ENCODE data around the gene MRTFA. TPM values are rescaled to one million over a fixed set of nuclear protein-coding genes. Genes with fewer than 3 reads are reported as not detected.
"Not testable (repeated sequence)": the region's sequence is repeated elsewhere in the genome, so short reads cannot be mapped to it uniquely, and the experiment has no call there.

Gene MRTFA
- polyA plus RNA-seq, 1 of the 3 experiments (the other 2 are of a cell fraction) = 5.8 TPM

GRCh38 chr22:40381461-40381860 lies 255.1 kb downstream of the MRTFA start:
- H3K27me3 ChIP-seq (ENCODE audit: insufficient read depth) = no peaks in the 10 kb centered on the region
- peaks cover 0 to 4% of the 10 kb centered on the region in 2 experiments; a peak in 2 of 4 replicates for H3K4me1 ChIP-seq (ENCODE audit: control insufficient read depth in 1 of 2, insufficient read depth in 2 of 2, low read depth in 1 of 2, low read length in 1 of 2)
- H3K9me2 ChIP-seq = no peaks in the 10 kb centered on the region
- no peak overlapping the region for H3K27ac ChIP-seq (ENCODE audit: low read depth in 2 of 2, low read length in 1 of 2)
- ChIA-PET POLR2A (no interaction called here), CTCF (interaction anchor here (1.3 kb wide), 1 partner anchor 9 kb away, joined by 3 read pairs; no protein-coding TSS in a partner anchor)
- WGBS (ENCODE audit: low lambda C conversion rate) = 97% methylated on average over 3 of the region's 3 CpGs
- no peaks in the 10 kb centered on the region for H3F3A ChIP-seq (replicated peaks; ENCODE audit: insufficient read depth)
- H3K36me3 ChIP-seq (replicated peaks in 1 of 2; ENCODE audit: control insufficient read depth in 1 of 2, insufficient read depth in 2 of 2, low read length in 1 of 2) = no peaks in the 10 kb centered on the region
- no peaks in the 10 kb centered on the region for H4K20me1 ChIP-seq (ENCODE audit: insufficient read depth)
- no peak for DNase-seq
- H3K4me3 ChIP-seq (ENCODE audit: low read depth in 2 of 2, low read length in 1 of 2) = no peak overlapping the region
- peaks cover 6% of the 10 kb centered on the region; the same call in 1 of the 2 replicates for H3K79me2 ChIP-seq (ENCODE audit: insufficient read depth)
- no peak overlapping the region for H2AFZ ChIP-seq (ENCODE audit: low read depth)
- no peak overlapping the region for H3K9ac ChIP-seq
- H3K9me3 ChIP-seq = no peaks in the 10 kb centered on the region
- TF ChIP-seq SIN3A (IDR thresholded peaks at IDR 0.05; ENCODE audit: borderline replicate concordance, low read depth, low read length) = no peak
- TF ChIP-seq, protein P1, sequence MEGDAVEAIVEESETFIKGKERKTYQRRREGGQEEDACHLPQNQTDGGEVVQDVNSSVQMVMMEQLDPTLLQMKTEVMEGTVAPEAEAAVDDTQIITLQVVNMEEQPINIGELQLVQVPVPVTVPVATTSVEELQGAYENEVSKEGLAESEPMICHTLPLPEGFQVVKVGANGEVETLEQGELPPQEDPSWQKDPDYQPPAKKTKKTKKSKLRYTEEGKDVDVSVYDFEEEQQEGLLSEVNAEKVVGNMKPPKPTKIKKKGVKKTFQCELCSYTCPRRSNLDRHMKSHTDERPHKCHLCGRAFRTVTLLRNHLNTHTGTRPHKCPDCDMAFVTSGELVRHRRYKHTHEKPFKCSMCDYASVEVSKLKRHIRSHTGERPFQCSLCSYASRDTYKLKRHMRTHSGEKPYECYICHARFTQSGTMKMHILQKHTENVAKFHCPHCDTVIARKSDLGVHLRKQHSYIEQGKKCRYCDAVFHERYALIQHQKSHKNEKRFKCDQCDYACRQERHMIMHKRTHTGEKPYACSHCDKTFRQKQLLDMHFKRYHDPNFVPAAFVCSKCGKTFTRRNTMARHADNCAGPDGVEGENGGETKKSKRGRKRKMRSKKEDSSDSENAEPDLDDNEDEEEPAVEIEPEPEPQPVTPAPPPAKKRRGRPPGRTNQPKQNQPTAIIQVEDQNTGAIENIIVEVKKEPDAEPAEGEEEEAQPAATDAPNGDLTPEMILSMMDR (IDR thresholded peaks at IDR 0.05) = no peak
- TF ChIP-seq RFX5 (IDR thresholded peaks at IDR 0.05; ENCODE audit: low read length) = no peak
- no peak for TF ChIP-seq EP300 (IDR thresholded peaks at IDR 0.05; ENCODE audit: borderline replicate concordance in 1 of 2, low read depth in 1 of 2, low read length in 1 of 2)
- TF ChIP-seq POLR2AphosphoS5 (IDR thresholded peaks at IDR 0.05; ENCODE audit: low read depth, low read length) = no peak
- TF ChIP-seq, protein P2, sequence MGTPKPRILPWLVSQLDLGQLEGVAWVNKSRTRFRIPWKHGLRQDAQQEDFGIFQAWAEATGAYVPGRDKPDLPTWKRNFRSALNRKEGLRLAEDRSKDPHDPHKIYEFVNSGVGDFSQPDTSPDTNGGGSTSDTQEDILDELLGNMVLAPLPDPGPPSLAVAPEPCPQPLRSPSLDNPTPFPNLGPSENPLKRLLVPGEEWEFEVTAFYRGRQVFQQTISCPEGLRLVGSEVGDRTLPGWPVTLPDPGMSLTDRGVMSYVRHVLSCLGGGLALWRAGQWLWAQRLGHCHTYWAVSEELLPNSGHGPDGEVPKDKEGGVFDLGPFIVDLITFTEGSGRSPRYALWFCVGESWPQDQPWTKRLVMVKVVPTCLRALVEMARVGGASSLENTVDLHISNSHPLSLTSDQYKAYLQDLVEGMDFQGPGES (IDR thresholded peaks at IDR 0.05; ENCODE audit: low read depth, low read length) = no peak
- no peak for TF ChIP-seq FOXJ3 (CRISPR knock-in tag; IDR thresholded peaks at IDR 0.05)
- no peak for TF ChIP-seq ELF1 (IDR thresholded peaks at IDR 0.05)
- TF ChIP-seq, protein P3, sequence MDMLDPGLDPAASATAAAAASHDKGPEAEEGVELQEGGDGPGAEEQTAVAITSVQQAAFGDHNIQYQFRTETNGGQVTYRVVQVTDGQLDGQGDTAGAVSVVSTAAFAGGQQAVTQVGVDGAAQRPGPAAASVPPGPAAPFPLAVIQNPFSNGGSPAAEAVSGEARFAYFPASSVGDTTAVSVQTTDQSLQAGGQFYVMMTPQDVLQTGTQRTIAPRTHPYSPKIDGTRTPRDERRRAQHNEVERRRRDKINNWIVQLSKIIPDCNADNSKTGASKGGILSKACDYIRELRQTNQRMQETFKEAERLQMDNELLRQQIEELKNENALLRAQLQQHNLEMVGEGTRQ (IDR thresholded peaks at IDR 0.05; ENCODE audit: borderline replicate concordance, low read depth, low read length) = no peak
- no peak for TF ChIP-seq TAF1 (IDR thresholded peaks at IDR 0.05; ENCODE audit: borderline replicate concordance, low read depth, low read length)
- no peak for TF ChIP-seq RXRA (IDR thresholded peaks at IDR 0.05; ENCODE audit: borderline replicate concordance, low read depth)
- TF ChIP-seq, protein P4, sequence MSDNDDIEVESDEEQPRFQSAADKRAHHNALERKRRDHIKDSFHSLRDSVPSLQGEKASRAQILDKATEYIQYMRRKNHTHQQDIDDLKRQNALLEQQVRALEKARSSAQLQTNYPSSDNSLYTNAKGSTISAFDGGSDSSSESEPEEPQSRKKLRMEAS (IDR thresholded peaks at IDR 0.05; ENCODE audit: low read depth) = no peak
- no peak for TF ChIP-seq JUND (IDR thresholded peaks at IDR 0.05)
- no peak for TF ChIP-seq GATA2 (CRISPR knock-in tag; IDR thresholded peaks at IDR 0.05)
- no peak for TF ChIP-seq FOSL2 (IDR thresholded peaks at IDR 0.05; ENCODE audit: borderline replicate concordance, low read depth)
- TF ChIP-seq PBX3 (IDR thresholded peaks at IDR 0.05) = no peak
- TF ChIP-seq RCOR1 (IDR thresholded peaks at IDR 0.05; ENCODE audit: low read length) = no peak
- TF ChIP-seq YY1 (IDR thresholded peaks at IDR 0.05; ENCODE audit: low read depth) = no peak
- TF ChIP-seq, protein P5, sequence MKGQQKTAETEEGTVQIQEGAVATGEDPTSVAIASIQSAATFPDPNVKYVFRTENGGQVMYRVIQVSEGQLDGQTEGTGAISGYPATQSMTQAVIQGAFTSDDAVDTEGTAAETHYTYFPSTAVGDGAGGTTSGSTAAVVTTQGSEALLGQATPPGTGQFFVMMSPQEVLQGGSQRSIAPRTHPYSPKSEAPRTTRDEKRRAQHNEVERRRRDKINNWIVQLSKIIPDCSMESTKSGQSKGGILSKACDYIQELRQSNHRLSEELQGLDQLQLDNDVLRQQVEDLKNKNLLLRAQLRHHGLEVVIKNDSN (IDR thresholded peaks at IDR 0.05; ENCODE audit: borderline replicate concordance, low read depth) = no peak
- no peak overlapping the region for H3K4me2 ChIP-seq

DNA sequence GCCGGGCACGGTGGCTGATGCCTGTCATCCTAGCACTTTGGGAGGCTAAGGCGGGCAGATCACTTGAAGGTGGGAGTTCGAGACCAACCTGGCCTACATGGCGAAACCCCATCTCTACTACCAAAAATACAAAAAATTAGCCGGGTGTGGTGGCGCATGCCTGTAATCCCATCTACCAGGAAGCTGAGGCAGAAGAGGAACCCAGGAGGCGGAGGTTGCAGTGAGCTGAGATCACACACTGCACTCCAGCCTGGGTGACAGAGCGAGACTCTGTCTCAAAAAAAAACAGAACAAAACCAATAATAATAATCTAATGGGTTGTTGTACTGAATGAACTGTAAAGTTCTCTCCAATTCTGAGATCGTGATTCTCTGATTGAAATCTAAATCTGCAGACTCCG lies 258.1 kb downstream of the MRTFA start:
- CTCF ChIA-PET; H3K27ac ChIP-seq (ENCODE audit: low read depth in 2 of 2, low read length in 1 of 2); H3K36me3 ChIP-seq (replicated peaks in 1 of 2; ENCODE audit: control insufficient read depth in 1 of 2, insufficient read depth in 2 of 2, low read length in 1 of 2); H3K9me2 ChIP-seq; H3K4me3 ChIP-seq (ENCODE audit: low read depth in 2 of 2, low read length in 1 of 2); H4K20me1 ChIP-seq (ENCODE audit: insufficient read depth); H3K9me3 ChIP-seq; H2AFZ ChIP-seq (ENCODE audit: low read depth); H3K4me2 ChIP-seq; H3K27me3 ChIP-seq (ENCODE audit: insufficient read depth); H3F3A ChIP-seq (replicated peaks; ENCODE audit: insufficient read depth); POLR2A ChIA-PET; DNase-seq; H3K4me1 ChIP-seq (ENCODE audit: control insufficient read depth in 1 of 2, insufficient read depth in 2 of 2, low read depth in 1 of 2, low read length in 1 of 2); H3K9ac ChIP-seq: not testable (repeated sequence)
- 91% methylated on average over 10 of the region's 11 CpGs for WGBS (ENCODE audit: low lambda C conversion rate)
- H3K79me2 ChIP-seq (ENCODE audit: insufficient read depth) = peaks cover 11% of the 10 kb centered on the region

Data from SK-N-SH (cell line).